ENCODE results near the gene ACOX3. TPM values are rescaled to one million over a fixed set of nuclear protein-coding genes. Genes with fewer than 3 reads are reported as not detected.

Gene ACOX3
- total RNA-seq, 2 experiments from 2014 or later = 12.7 to 16.8 TPM

DNA sequence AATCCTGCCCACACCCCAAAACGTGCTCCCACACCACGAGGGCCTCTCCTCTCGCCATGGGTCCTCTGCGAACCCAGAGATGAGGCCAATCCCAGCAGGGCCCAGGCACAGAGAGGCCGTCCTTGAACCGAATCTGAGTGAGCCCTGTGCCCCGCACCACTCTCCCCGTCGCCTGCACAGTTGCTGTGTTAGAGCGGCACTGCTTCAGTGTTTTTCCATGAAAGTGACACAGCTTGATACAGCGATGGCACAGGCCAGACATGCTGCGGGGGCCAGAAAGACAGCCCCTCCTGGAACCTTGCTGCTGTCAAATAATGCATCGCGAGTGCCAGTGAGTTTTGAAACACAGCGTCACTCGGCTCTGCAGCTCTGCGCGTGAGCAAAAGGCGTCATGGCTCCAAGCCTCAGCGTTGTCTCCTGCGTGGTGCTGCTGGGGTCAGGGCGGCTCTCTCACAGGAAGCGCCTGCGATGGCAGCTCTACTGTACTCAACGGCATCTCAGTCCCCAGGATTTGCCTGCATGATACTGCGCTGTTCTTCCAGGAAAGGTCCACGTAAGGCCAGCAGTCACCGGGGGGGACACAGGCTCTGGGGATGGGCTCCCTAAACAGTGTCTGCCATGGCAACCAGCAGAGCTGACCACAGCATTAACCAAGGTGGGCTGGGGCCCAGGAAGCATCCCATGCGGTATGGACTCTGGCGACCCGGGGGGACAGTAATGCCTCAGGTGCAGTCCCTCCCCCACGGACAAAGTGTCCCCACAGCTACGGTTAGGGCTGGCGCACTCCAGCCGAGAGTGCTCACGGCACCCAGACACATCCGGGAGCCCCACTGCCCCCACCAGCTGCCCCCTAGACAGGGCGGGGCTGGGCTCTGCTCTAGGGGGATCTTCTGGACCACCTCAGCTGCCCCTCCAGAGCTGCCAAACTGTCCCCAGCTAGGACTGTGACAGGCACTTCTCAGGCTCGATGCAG is 63.1 kb downstream of the ACOX3 start:
- no TSS peak for BruUV-seq (replicated peaks)
- CTCF ChIA-PET (ENCODE audit: unreplicated experiment) = no interaction called here

GRCh38 chr4:8376361-8377102 is 64.0 kb downstream of the ACOX3 start:
- H3K4me3 ChIP-seq (ENCODE audit: low read depth, low read length, poor library complexity, severe bottlenecking) = no peak overlapping the region
- no peak for TF ChIP-seq EZH2phosphoT487 (IDR thresholded peaks at IDR 0.05; ENCODE audit: borderline replicate concordance, low read depth, low read length)
- TF ChIP-seq, protein P1, sequence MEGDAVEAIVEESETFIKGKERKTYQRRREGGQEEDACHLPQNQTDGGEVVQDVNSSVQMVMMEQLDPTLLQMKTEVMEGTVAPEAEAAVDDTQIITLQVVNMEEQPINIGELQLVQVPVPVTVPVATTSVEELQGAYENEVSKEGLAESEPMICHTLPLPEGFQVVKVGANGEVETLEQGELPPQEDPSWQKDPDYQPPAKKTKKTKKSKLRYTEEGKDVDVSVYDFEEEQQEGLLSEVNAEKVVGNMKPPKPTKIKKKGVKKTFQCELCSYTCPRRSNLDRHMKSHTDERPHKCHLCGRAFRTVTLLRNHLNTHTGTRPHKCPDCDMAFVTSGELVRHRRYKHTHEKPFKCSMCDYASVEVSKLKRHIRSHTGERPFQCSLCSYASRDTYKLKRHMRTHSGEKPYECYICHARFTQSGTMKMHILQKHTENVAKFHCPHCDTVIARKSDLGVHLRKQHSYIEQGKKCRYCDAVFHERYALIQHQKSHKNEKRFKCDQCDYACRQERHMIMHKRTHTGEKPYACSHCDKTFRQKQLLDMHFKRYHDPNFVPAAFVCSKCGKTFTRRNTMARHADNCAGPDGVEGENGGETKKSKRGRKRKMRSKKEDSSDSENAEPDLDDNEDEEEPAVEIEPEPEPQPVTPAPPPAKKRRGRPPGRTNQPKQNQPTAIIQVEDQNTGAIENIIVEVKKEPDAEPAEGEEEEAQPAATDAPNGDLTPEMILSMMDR (conservative IDR thresholded peaks at IDR 0.05; ENCODE audit: low read length) = no peak
- no TSS peak for BruUV-seq (replicated peaks)
- H3K9me3 ChIP-seq (ENCODE audit: low read length) = no peaks in the 10 kb centered on the region
- intact Hi-C loops (cut with micrococcal nuclease; ENCODE audit: unreplicated experiment) = no loop called here
- CTCF ChIA-PET (ENCODE audit: unreplicated experiment) = no interaction called here
- H3K9me2 ChIP-seq (ENCODE audit: insufficient read depth, low read length) = no peaks in the 10 kb centered on the region
- no peak overlapping the region for H2AFZ ChIP-seq (ENCODE audit: low read length)
- no peaks in the 10 kb centered on the region for H3K36me3 ChIP-seq (ENCODE audit: insufficient read depth, low read length)
- DNase-seq (ENCODE audit: low spot score) = no peak
- POLR2A ChIA-PET = no interaction called here
- H3K4me1 ChIP-seq (ENCODE audit: insufficient read depth, low read length, poor library complexity, severe bottlenecking) = no peaks in the 10 kb centered on the region
- H3K4me2 ChIP-seq (ENCODE audit: low read length) = no peak overlapping the region
- H3K79me2 ChIP-seq (ENCODE audit: insufficient read depth, low read depth, low read length) = no peaks in the 10 kb centered on the region
- no peak overlapping the region for H3K27ac ChIP-seq (ENCODE audit: low read depth, low read length, poor library complexity, severe bottlenecking)
- no peaks in the 10 kb centered on the region for H4K20me1 ChIP-seq (ENCODE audit: insufficient read depth, low read length)

More for the DNA sequence above, 63.1 kb downstream of the ACOX3 start:
- POLR2A ChIA-PET = interaction anchor here (0.6 kb wide), 1 partner anchor 215 kb away, joined by 3 read pairs; no protein-coding TSS in a partner anchor
- no peak overlapping the region for H3K4me2 ChIP-seq (ENCODE audit: low read length)
- H3K4me3 ChIP-seq (ENCODE audit: low read depth, low read length, poor library complexity, severe bottlenecking) = no peak overlapping the region
- no peaks in the 10 kb centered on the region for H3K9me2 ChIP-seq (ENCODE audit: insufficient read depth, low read length)
- TF ChIP-seq EZH2phosphoT487 (IDR thresholded peaks at IDR 0.05; ENCODE audit: borderline replicate concordance, low read depth, low read length) = no peak
- DNase-seq (ENCODE audit: low spot score) = no peak
- no peak overlapping the region for H2AFZ ChIP-seq (ENCODE audit: low read length)
- H3K36me3 ChIP-seq (ENCODE audit: insufficient read depth, low read length) = no peaks in the 10 kb centered on the region
- H3K27ac ChIP-seq (ENCODE audit: low read depth, low read length, poor library complexity, severe bottlenecking) = no peak overlapping the region
- H3K79me2 ChIP-seq (ENCODE audit: insufficient read depth, low read depth, low read length) = no peaks in the 10 kb centered on the region
- intact Hi-C loops (cut with micrococcal nuclease; ENCODE audit: unreplicated experiment) = no loop called here
- no peaks in the 10 kb centered on the region for H4K20me1 ChIP-seq (ENCODE audit: insufficient read depth, low read length)
- H3K9me3 ChIP-seq (ENCODE audit: low read length) = no peaks in the 10 kb centered on the region
- H3K4me1 ChIP-seq (ENCODE audit: insufficient read depth, low read length, poor library complexity, severe bottlenecking) = no peaks in the 10 kb centered on the region

DNA sequence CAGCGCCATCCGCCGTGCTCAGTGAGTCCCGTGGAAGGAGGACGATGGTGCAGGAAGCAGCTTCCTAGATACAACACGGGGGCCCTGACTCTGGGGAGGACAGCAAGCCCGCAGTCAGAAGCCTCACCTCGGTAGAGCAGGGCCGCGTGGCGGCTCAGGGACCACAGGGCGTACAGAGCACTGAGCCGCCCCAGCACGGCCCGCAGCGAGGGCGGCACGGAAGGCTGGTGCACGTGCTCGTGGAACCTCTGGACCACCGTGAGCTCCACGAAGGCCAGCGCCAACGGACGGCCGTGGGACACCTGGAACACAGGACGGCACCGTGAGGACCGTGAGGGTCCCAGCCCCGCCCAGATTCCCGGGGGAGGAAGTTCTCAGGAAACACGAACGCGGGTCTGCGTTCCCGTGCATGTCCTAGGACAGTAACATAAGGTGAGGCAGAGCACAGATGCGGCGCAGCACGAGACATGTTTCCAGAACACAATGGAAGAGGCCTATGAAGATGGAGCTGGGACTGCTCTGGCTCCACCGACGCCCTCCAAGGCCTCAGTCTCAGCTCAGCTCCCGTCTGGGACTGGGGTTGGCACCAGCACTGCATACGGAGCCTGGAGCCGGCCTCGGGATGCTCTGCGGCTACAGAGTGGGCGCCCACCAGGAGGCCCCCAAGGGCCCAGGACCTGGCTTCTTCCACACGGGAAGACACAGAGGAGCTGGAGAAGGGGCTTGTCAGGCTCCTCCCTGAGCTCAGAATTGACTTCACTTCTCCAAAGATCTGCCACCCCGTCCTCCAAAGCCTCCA is 65.5 kb downstream of the ACOX3 start:
- Histone ChIP-seq H3K4me1 (ENCODE audit: insufficient read depth, low read length, poor library complexity, severe bottlenecking) (no peaks in the 10 kb centered on the region), H3K4me3 (ENCODE audit: low read depth, low read length, poor library complexity, severe bottlenecking) (no peak overlapping the region), H3K9me3 (ENCODE audit: low read length) (no peaks in the 10 kb centered on the region), H3K4me2 (ENCODE audit: low read length) (no peak overlapping the region), H3K36me3 (ENCODE audit: insufficient read depth, low read length) (no peaks in the 10 kb centered on the region), H3K27ac (ENCODE audit: low read depth, low read length, poor library complexity, severe bottlenecking) (no peak overlapping the region), H3K9me2 (ENCODE audit: insufficient read depth, low read length) (no peaks in the 10 kb centered on the region), H2AFZ (ENCODE audit: low read length) (no peak overlapping the region), H4K20me1 (ENCODE audit: insufficient read depth, low read length) (no peaks in the 10 kb centered on the region), H3K79me2 (ENCODE audit: insufficient read depth, low read depth, low read length) (no peaks in the 10 kb centered on the region)
- ChIA-PET POLR2A (no interaction called here), CTCF (ENCODE audit: unreplicated experiment) (no interaction called here)
- intact Hi-C loops (cut with micrococcal nuclease; ENCODE audit: unreplicated experiment) = no loop called here
- TF ChIP-seq, protein P1 (conservative IDR thresholded peaks at IDR 0.05; ENCODE audit: low read length) = no peak
- TF ChIP-seq EZH2phosphoT487 (IDR thresholded peaks at IDR 0.05; ENCODE audit: borderline replicate concordance, low read depth, low read length) = no peak
- BruUV-seq (replicated peaks) = no TSS peak
- DNase-seq (ENCODE audit: low spot score) = no peak

Data from OCI-LY7 (cell line).